Activated B cell treated with CpG ODN at 0.5 μM for 24 hours (primary cell): Measurements from ENCODE around the gene PPARGC1A. TPM values are rescaled to one million over a fixed set of nuclear protein-coding genes. Genes with fewer than 3 reads are reported as not detected.

Source experiments
- ATAC-seq: fragments of 200-7000 bp; cut with Tn5 transposase; one replicate; pipeline ENCODE4 v1.10.0; 2021; ENCODE audit warnings: low read depth, mild to moderate bottlenecking, moderate library complexity
- CTCF ChIA-PET: fragments of 350-600 bp; sonication (Branson Sonifier 250); formaldehyde crosslinking; loops from one replicate; lab custom pipeline; 2021; ENCODE audit warnings: antibody characterized with exemption; lab: Charles Lee
- POLR2A ChIA-PET: fragments of 350-600 bp; sonication (Branson Sonifier 250); formaldehyde crosslinking; loops from one replicate; lab custom pipeline; 2021; ENCODE audit warnings: antibody characterized with exemption; lab: Charles Lee
- DNase-seq: peaks from one replicate; pipeline ENCODE4 v3.0.0; 2022
- H3K27ac Mint-ChIP-seq: one replicate; pipeline ENCODE4 v1.8.0; 2020; ENCODE audit warnings: mixed read lengths
- H3K27me3 Mint-ChIP-seq: one replicate; pipeline ENCODE4 v1.8.0; 2021; ENCODE audit warnings: mixed read lengths
- H3K36me3 Mint-ChIP-seq: one replicate; pipeline ENCODE4 v1.8.0; 2021; ENCODE audit warnings: low read depth, mixed read lengths
- H3K4me1 Mint-ChIP-seq: one replicate; pipeline ENCODE4 v1.8.0; 2021; ENCODE audit warnings: mixed read lengths
- H3K4me3 Mint-ChIP-seq: one replicate; pipeline ENCODE4 v1.8.0; 2020; ENCODE audit warnings: mild to moderate bottlenecking, mixed read lengths
- H3K9me3 Mint-ChIP-seq: one replicate; pipeline ENCODE4 v1.8.0; 2020; ENCODE audit warnings: mixed read lengths
- intact Hi-C: fragments of 100-400 bp; cut with micrococcal nuclease; formaldehyde crosslinking; loops from one replicate; pipeline ENCODE4 v1.15.1; 2024
- total RNA-seq: library from RNA; stranded (reverse); gene quantifications from 2 replicates; pipeline ENCODE4 v1.2.3, GENCODE V29; 2022
- TF ChIP-seq, protein P1 (sequence below): fragments of 200-600 bp; IDR thresholded peaks from one replicate; pipeline ENCODE4 v1.8.0; 2022; ENCODE audit warnings: antibody characterized with exemption, mild to moderate bottlenecking

Gene PPARGC1A
- total RNA-seq, 1 donor from 2014 or later: not detected

DNA sequence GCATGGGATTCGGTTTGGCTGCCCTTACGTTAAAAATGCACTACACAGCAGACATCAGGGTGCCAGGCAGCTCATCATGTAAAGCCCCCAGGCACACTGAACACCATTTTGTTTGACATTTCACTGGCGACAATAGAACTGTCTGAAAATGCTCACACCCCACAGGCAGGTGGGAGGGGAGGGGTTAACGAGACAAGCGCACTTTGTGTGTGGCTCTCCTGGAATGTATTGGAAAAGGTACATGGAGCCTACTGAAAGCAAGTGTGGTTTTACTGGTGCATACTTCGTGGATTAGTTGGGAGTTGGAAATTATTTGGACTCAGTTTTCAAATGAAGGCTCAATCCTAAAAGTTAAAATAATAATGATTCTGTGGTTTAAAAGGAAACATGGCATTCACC lies 31.6 kb upstream of the PPARGC1A start:
- TF ChIP-seq, protein P1, sequence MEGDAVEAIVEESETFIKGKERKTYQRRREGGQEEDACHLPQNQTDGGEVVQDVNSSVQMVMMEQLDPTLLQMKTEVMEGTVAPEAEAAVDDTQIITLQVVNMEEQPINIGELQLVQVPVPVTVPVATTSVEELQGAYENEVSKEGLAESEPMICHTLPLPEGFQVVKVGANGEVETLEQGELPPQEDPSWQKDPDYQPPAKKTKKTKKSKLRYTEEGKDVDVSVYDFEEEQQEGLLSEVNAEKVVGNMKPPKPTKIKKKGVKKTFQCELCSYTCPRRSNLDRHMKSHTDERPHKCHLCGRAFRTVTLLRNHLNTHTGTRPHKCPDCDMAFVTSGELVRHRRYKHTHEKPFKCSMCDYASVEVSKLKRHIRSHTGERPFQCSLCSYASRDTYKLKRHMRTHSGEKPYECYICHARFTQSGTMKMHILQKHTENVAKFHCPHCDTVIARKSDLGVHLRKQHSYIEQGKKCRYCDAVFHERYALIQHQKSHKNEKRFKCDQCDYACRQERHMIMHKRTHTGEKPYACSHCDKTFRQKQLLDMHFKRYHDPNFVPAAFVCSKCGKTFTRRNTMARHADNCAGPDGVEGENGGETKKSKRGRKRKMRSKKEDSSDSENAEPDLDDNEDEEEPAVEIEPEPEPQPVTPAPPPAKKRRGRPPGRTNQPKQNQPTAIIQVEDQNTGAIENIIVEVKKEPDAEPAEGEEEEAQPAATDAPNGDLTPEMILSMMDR: no peak
- ChIA-PET POLR2A (no interaction called here), CTCF (no interaction called here)
- intact Hi-C loops: no loop called here
- Mint-ChIP-seq H3K4me3 (no peak overlapping the region), H3K9me3 (no peaks in the 10 kb centered on the region), H3K36me3 (no peaks in the 10 kb centered on the region), H3K27me3 (no peaks in the 10 kb centered on the region), H3K4me1 (no peaks in the 10 kb centered on the region), H3K27ac (no peak overlapping the region)
- ATAC-seq: no peak
- DNase-seq: no peak

DNA sequence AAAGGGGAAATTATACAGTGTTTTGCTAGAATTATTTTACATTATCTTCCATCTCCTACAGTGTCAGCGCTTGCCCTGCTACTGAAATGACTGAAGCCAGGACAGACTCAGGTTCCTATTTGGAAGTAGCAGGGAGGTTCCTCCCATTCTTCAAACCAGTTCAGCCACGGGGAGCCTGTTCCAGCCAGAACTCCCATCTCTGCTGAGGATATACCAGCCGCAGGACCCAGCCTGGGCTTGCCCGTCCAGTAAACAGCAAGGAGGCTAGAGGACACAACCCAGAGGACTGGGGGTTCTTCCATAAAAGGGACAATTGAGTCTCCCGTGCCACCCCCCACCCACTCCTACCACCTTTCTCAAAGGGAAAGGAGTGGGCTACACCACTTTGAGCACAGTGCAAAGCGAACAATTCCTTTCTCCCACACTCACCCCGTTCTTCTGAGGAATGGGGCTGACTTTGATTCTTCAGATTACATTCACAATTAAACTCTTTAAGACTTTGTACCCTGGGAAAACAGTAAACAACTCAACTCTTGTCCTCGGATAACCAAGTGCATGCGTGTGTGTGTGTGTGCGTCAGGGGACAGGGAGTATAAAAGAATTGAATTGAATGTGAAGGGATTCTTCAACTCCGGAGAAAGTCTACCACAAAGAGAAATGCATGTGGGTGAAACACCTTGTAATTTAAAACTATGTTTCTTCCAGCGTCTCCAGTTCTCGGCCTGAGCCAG lies 31.0 kb upstream of the PPARGC1A start:
- POLR2A ChIA-PET: no interaction called here
- H3K27ac Mint-ChIP-seq: no peak overlapping the region
- intact Hi-C loops: no loop called here
- TF ChIP-seq, protein P1: no peak
- no peak for ATAC-seq
- no peak for DNase-seq
- H3K4me1 Mint-ChIP-seq: no peaks in the 10 kb centered on the region
- CTCF ChIA-PET: no interaction called here
- H3K36me3 Mint-ChIP-seq: no peaks in the 10 kb centered on the region
- H3K9me3 Mint-ChIP-seq: no peaks in the 10 kb centered on the region
- H3K27me3 Mint-ChIP-seq: no peaks in the 10 kb centered on the region
- H3K4me3 Mint-ChIP-seq: no peak overlapping the region

DNA sequence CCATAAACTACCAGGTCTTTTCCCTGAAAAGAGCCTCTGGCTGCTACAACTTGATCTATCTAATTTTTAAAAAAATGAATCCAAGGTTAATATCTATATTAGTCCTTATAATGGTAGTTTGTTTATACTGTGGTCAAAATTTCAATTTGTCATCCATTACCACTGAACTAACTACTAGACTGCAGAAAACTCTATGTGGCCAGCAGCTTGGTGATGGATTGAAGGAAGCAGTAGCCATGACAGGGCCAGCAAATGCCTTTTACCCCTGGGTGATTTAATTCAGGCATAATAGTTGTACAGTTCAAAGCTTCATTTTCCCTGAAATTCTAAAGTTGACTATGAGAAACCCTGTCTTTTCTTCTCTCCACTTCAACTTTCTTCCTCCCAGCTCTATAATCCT lies 30.4 kb upstream of the PPARGC1A start:
- intact Hi-C loops: no loop called here
- ATAC-seq: no peak
- Mint-ChIP-seq H3K4me1 (no peaks in the 10 kb centered on the region), H3K36me3 (no peaks in the 10 kb centered on the region), H3K27me3 (no peaks in the 10 kb centered on the region), H3K27ac (no peak overlapping the region), H3K4me3 (no peak overlapping the region), H3K9me3 (no peaks in the 10 kb centered on the region)
- DNase-seq: no peak
- ChIA-PET POLR2A (no interaction called here), CTCF (no interaction called here)
- TF ChIP-seq, protein P1: no peak

DNA sequence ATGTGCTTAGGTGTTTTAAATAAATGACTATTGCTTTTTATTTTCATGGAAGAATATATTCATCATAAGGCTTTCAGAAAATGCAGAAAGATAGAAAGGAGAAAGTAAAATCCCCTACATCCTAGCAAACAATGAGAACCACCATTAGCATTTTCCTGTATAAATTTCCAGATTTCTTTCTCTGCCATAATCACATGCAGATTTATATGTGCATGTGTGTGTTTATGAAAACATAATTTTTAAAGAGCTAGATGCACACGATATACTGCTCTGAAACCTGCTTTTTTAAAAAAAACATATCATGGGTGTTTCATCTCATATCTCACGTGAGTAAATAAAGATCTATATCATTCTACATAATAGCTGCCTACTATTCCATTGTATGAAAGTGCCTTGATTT lies 26.4 kb upstream of the PPARGC1A start:
- ATAC-seq (no peak), DNase-seq (no peak)
- Mint-ChIP-seq H3K4me1 (no peaks in the 10 kb centered on the region), H3K9me3 (no peaks in the 10 kb centered on the region), H3K27ac (no peak overlapping the region), H3K4me3 (no peak overlapping the region), H3K27me3 (no peaks in the 10 kb centered on the region), H3K36me3 (no peaks in the 10 kb centered on the region)
- ChIA-PET POLR2A (no interaction called here), CTCF (no interaction called here)
- TF ChIP-seq, protein P1: no peak
- intact Hi-C loops: no loop called here

DNA sequence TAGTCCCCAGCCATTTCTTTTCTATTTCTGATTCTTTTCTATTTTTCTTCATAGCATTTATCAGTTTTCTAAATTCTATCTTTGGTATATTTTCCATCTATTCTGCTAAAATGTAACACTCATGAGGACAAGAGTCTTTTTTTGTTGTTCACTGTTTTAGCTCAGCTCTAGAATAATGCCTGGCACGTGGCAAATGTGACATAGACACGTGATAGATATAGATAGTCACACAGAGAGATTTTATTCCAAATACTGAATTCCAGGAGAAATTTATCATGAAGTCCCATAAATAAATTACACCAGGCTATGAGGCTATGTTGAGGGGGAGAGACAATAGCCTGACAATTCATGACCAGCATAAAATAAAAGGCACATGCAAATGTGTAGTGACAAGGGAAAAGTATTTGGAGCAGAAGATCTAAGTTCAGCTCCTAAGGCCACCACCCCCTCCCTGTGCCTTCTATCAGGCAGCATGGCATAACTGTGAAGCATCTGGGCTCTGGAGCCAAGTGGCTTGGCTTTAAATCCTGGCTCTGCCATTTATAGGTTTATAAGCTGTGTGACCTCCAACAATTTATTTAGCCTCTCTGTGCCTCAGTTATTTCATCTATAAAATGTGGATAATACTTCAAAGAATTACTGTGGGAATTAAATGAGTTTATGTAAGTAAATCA lies 25.7 kb upstream of the PPARGC1A start:
- H3K27ac Mint-ChIP-seq: no peak overlapping the region
- H3K9me3 Mint-ChIP-seq: no peaks in the 10 kb centered on the region
- H3K36me3 Mint-ChIP-seq: no peaks in the 10 kb centered on the region
- H3K4me3 Mint-ChIP-seq: no peak overlapping the region
- intact Hi-C loops: no loop called here
- CTCF ChIA-PET: no interaction called here
- no peaks in the 10 kb centered on the region for H3K4me1 Mint-ChIP-seq
- POLR2A ChIA-PET: no interaction called here
- ATAC-seq (no peak), DNase-seq (no peak)
- TF ChIP-seq, protein P1: no peak
- no peaks in the 10 kb centered on the region for H3K27me3 Mint-ChIP-seq
